Ovary (tissue), 10 donors: ENCODE measurements around the gene NEMP2. TPM values are rescaled to one million over a fixed set of nuclear protein-coding genes. Genes with fewer than 3 reads are reported as not detected.

Experiments used
- DNase-seq, 5 donors: peaks; one replicate each; pipeline ENCODE4 v3.0.0-alpha.2; 2019 to 2020
- H3K27ac ChIP-seq, 2 donors: fragments of 200-600 bp; one replicate each; pipeline versions ENCODE4 v1.5.1 to v1.8.0; 2019 to 2022
- H3K27me3 ChIP-seq: fragments of 200-600 bp; one replicate; pipeline ENCODE4 v1.8.0; 2022
- H3K36me3 ChIP-seq: fragments of 200-600 bp; sonication (generic); one replicate; pipeline ENCODE4 v1.5.1; 2019
- H3K4me1 ChIP-seq: one replicate; pipeline ENCODE4 v1.8.1; 2013; ENCODE audit warnings: mild to moderate bottlenecking, moderate library complexity; ENCODE audit not compliant: insufficient read depth
- H3K4me3 ChIP-seq: fragments of 200-600 bp; sonication (generic); one replicate; pipeline ENCODE4 v1.5.1; 2017
- H3K9me3 ChIP-seq, 2 donors: fragments of 200-600 bp in 1 of 2; sonication (generic) in 1 of 2; one replicate each; pipeline versions ENCODE4 v1.5.1 to v1.8.1; 2013 to 2019; ENCODE audit warnings: mild to moderate bottlenecking in 1 of 2, moderate library complexity in 1 of 2
- CTCF ChIP-seq, 3 donors: fragments of 450-650 bp in 2 of 3; fragments of 200-600 bp in 1 of 3; IDR thresholded peaks; one replicate each; pipeline versions ENCODE4 v1.5.1 to v1.8.0; 2016 to 2022; ENCODE audit warnings: antibody characterized with exemption in 3 of 3, mild to moderate bottlenecking in 1 of 3
- EP300 ChIP-seq: sonication (generic); formaldehyde crosslinking; IDR thresholded peaks from one replicate; pipeline ENCODE4 v1.6.1; 2017; ENCODE audit warnings: antibody characterized with exemption
- POLR2A ChIP-seq: fragments of 450-650 bp; IDR thresholded peaks from one replicate; pipeline ENCODE4 v1.6.1; 2017; ENCODE audit warnings: antibody characterized with exemption, mild to moderate bottlenecking, moderate library complexity
- WGBS, 3 donors: extraction: QIAGEN DNeasy Blood & Tissue Kit in 1 of 3; methylation state at CpG; one replicate each; pipeline versions ENCODE4 v1.1.5 to v1.1.7; 2013 to 2017; 5-methylcytosine and 5-hydroxymethylcytosine counted together
- intact Hi-C, 4 donors: fragments of 100-400 bp; cut with DNase I; formaldehyde crosslinking; loops; one replicate each; pipeline versions ENCODE4 v1.11.0 to v1.15.1; 2022 to 2023
- long read RNA-seq, 3 donors: library from polyadenylated mRNA in 2 of 3; unstranded in 2 of 3; transcript quantifications; one replicate each; pipeline ENCODE4 v2.0.0 and lab custom pipeline, GENCODE V29; 2021 to 2026
- polyA plus RNA-seq, 2 donors: library from polyadenylated mRNA; stranded (reverse); fragments of 200-250 nt in 1 of 2; fragments of 350-450 nt in 1 of 2; fragmentation: Illumina TruSeq in 1 of 2; extraction: RNeasy Lipid Tissue Mini Kit (QIAGEN cat#74804) in 1 of 2; gene quantifications; one replicate each; pipeline ENCODE4 v1.2.3, GENCODE V29; 2013 to 2014
- total RNA-seq, 7 donors: library from RNA; depleted of rRNA in 2 of 7; stranded (reverse); fragments of >200 nt in 2 of 7; fragmentation: NEBNext Ultra II Directional in 3 of 7; extraction: Animal tissue kit (Norgen Biotek cat#: 25700) in 3 of 7; gene quantifications; one replicate each; pipeline versions ENCODE4 v1.1.0 to v1.2.4, GENCODE V29; 2016 to 2023
- donor health status: DM: no; HTN: no; CAD: no; lungs with moderate emphysema.
- donor health status: DM: no; HTN: no; CAD: no.
- donor health status: Bipolar disorder and iron deficiency.
- donor health status: DM: yes; HTN: yes; CAD: no.
- donor health status: DM: no; HTN: no; CAD: no.
- donor health status: DM: yes; HTN: yes; CAD: no.

NEMP2 gene
- total RNA-seq (1 to 10 TPM; 2.8 to 6.4 (median 4.5) TPM), polyA plus RNA-seq (1 to 10 TPM; 1.4 to 5.8 TPM)
- long read RNA-seq, donor 1, full-length matches to known transcripts: 4 of 11 reads
- long read RNA-seq, donor 1, partial matches to known transcripts: 1 of 11 reads
- long read RNA-seq, donor 1, other reads (novel, unspliced or antisense): 6 of 11 reads
- long read RNA-seq, donor 2: 0 reads
- long read RNA-seq, donor 3, partial matches to known transcripts: 0 of 5 reads
- long read RNA-seq, donor 3, other reads (novel, unspliced or antisense): 5 of 5 reads

GRCh38 chr2:190534310-190535120 is at the start of gene NEMP2:
TSS of gene NEMP2 (minus strand) at chr2:190534722. CDS start at chr2:190534655, 67 bp downstream.
- WGBS, 3 donors: 0% methylated on average over 69 to 92 of the region's 92 CpGs
- Histone ChIP-seq H3K27me3 (no peaks in the 10 kb centered on the region), H3K36me3 (no peaks in the 10 kb centered on the region), H3K4me1 (peaks cover 1% of the 10 kb centered on the region), H3K4me3 (peak within 1 kb of the TSS; percentile 57), H3K27ac (peak within 1 kb of the TSS; percentile 97), H3K9me3 (peaks cover 0 to 4% of the 10 kb centered on the region in 2 donors)
- DNase-seq: peak; percentile 73 to 87 (median 78)
- TF ChIP-seq EP300 (no peak), POLR2A (peak; percentile 46), CTCF (IDR thresholded peaks at IDR 0.05) (peak in 1 of 3 donors; percentile 24)
- intact Hi-C loops: loop anchor here in 3 of 4 donors (5.0 to 10.0 kb wide), 2 partner anchors 110 to 113 kb away; partner anchors contain the start of gene NAB1 (in 3 of the 3)

GRCh38 chr2:190583507-190584337 is 49.2 kb upstream of the NEMP2 start:
- no peaks in the 10 kb centered on the region for H3K27me3 ChIP-seq
- H3K9me3 ChIP-seq: no peaks in the 10 kb centered on the region
- H3K4me3 ChIP-seq: no peak overlapping the region
- peaks cover 4% of the 10 kb centered on the region for H3K4me1 ChIP-seq
- H3K36me3 ChIP-seq: no peaks in the 10 kb centered on the region
- no peak for TF ChIP-seq EP300
- TF ChIP-seq POLR2A: no peak
- no peak for TF ChIP-seq CTCF (IDR thresholded peaks at IDR 0.05)
- DNase-seq: peak in 1 of 5 donors; percentile 39
- 90 to 91% (median 91%) methylated on average over 4 of the region's 4 CpGs for WGBS, 3 donors
- intact Hi-C loops: no loop called here
- no peak overlapping the region for H3K27ac ChIP-seq

GRCh38 chr2:190582736-190583506 is 48.4 kb upstream of the NEMP2 start:
- no peaks in the 10 kb centered on the region for H3K9me3 ChIP-seq
- WGBS, 3 donors: 31 to 45% (median 33%) methylated on average over 6 of the region's 6 CpGs
- intact Hi-C loops: no loop called here
- DNase-seq: no peak
- no peaks in the 10 kb centered on the region for H3K27me3 ChIP-seq
- H3K4me3 ChIP-seq: no peak overlapping the region
- no peaks in the 10 kb centered on the region for H3K36me3 ChIP-seq
- H3K27ac ChIP-seq: no peak overlapping the region
- TF ChIP-seq POLR2A: no peak
- no peak for TF ChIP-seq EP300
- TF ChIP-seq CTCF (IDR thresholded peaks at IDR 0.05): no peak
- peaks cover 9% of the 10 kb centered on the region for H3K4me1 ChIP-seq
